GM19351 (cell line): ENCODE measurements around the gene NPHP4.

Experiments
- ATAC-seq: cut with Tn5 transposase; IDR thresholded peaks from one replicate; pipeline ENCODE4 v1.9.1; 2021; ENCODE audit warnings: mild to moderate bottlenecking, moderate library complexity; ENCODE audit not compliant: unreplicated experiment

The NPHP4 gene

DNA sequence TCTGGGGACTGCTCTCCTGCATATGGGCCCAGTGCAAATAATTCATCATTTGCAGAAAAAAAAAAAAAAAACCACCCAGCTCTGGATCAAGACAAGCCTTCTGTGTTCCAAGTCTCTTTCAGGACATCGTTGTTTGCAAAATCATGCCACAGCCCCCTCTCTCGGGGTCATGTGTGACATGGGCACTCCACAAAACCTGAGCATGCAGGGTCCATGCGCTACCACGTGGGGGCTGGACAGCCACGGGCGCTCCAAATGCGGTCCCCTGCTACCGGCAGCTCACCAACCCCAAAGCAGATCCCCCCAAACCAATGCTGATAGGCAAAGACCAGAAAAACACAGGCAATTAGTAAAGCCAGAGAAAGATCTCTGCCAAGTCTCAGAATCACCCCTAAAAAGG, 17.6 kb downstream of the NPHP4 start:
- no peak for ATAC-seq

DNA sequence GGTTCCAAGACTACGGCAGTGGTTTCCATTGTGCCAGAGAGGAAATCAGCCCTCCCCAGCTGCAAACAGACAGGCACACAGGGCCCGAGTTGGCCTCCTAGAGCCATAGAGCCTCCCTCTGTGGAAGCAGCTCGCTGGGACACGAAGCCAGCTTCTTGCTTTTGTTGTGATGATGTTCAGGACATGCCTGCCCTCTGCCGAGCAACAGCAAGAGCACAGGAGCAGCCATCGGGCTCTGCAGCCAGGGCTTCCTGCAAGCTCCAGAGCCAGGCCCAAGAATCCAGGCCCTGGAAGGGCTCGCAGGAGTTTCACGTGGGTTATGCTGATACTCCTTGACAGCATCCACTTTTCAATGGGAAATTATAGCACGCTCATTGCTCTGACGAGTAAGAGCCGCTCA, 18.5 kb downstream of the NPHP4 start:
- ATAC-seq = no peak

DNA sequence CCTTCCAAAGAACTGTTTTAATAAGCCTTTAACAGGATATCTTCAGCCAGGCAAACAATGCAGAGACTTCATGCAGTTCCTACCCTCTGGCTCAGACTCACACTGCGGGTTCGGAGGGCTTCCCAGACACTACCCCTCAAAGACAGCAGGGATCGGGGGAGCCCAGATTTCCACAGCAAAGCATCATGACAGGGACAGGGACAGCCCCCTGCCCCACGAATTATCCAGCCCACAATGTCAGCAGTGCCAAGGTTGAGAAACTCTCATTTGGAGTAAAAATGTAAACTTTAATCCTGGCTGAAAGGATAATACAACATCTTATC, 20.1 kb downstream of the NPHP4 start:
- no peak for ATAC-seq

DNA sequence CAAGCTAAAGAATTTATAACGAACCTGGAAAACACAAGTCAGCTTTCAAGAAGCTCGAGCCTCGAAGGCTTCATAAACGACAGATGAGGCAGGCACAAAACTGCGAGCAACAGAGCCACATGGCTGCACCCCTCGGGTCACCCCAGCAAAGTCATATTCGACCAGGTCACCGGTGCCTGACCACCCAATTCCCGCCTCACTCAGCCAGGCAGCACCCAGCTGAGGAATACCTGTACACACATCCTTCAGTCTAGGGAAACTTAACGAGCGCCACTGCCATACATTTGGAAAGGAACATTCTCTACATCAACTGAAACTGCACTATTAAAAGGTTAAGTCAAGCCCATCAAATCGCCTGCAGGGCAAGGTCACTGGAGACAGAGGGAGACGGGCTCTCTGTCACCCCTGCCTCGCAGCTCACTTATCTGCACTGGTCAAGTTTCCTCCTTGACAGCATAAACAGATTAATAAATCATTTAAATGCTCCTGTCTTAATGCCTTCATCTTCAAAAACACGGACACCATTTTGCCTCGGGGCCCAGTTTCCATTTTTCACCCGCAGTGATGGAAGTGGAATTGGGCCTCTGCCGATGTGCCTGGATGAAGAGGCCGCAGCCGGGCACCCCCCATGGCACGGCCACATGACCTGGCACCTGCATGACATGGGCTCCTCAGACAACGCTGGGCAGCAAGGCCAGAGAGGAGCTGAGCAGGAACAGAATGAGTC, 20.6 kb downstream of the NPHP4 start:
- ATAC-seq = no peak

DNA sequence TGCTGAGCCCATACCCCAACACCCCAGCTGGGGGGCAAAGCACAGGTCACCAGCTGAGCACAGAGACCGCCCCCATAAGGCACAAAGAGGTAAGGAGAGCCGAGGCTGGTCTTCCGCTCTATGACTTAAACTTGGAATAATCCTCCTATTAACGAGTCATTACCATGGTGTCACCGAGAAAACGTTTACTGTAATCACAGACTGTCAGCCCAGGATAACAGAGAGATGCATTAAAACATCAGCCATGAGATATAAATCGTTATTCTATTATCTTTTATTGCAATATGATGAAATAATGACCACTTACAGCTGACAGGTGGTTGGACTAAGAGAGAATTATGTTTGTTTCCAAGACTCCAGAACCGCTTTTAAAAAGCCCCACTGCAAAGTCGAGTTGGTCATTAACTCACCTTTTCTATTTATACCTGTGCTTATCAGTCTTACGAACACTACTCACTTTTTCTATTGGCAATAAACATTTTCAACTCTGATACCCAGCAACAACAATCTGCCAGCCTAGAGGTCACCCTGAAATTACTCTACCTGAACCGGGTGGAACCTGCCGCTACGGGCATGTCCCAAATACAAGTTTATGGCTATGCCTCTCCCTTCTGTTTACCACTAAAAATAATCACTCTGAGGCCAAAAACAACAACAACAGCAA, 21.5 kb downstream of the NPHP4 start:
- no peak for ATAC-seq

DNA sequence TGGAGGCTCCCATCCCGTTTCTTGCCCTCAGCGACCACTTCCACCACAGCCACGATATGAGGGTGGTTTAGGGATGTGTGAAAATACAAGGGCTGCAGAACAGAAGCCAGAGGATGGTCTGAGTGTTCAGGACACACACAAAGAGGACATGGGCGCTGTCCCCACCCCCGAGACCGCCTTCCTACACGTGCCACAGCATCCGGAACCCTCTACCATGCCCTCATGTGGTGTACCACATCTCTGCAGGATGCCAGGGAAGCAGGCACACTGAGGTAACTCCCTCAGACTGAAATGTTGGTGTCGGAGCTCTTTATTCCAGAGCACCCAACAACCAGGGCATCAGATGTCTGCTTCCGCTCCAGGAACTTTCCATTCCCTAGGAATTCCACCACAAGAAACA, 23.1 kb downstream of the NPHP4 start:
- ATAC-seq = no peak

DNA sequence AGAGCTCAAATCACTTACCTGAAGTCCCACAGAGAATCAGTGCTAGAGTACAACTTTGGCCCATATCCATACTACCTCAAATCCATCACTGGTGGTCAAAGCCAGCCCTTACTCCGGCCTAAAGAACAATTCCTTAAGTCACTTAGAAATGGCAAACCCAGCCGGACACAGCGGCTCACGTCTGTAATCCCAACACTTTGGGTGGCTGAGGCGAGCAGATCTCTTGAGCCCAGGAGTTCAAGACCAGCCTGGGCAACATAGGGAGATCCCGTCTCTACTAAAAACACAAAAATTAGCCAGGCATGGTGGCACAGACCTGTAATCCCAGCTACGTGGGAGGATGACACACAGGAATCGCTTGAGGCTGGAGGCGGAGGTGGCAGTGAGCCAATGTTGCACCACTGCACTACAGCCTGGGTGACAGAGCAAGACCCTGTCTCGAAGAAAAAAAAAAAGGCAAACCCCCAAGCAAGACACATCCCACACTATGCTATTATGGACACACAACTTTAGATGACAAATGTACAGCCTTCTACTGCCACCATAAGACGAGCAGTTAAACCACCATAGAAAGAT, 24.0 kb downstream of the NPHP4 start:
- ATAC-seq = no peak

DNA sequence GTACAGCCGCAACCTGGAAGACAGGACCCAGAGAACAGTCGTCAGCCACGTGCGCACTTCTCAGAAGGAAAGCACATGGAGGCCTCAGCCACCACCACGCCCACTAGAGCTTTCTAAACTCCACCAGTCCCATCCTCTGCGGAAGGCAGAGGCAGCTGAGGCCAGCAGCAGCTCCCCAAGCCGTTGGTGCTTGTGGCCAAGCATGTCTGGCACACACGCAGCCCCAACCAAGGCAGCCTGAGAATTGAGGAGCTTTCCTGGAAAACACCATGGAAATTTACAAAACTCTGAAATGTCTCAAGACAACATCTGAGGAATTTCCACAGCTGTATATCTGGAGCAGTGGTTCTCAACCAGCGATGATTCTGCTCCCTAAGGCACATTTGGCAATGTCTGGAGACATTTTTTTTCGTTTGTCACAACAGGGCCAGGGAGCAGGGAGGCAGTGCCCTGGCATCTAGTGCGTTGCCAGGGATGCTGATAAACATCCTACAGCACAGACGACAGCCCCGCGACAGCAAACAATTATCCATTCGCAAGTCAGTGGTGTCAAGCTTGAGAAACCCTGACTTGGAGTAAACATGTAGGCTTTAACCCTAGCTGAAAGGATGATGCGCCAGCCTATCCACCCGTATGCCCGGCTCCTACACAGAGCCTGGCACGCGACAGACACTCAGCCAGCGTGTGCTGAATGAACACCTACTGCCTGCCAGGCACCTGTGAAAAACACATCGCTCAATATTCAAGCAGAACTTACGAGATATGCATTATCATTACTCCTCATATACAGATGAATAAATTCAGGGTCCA, 24.7 kb downstream of the NPHP4 start:
- no peak for ATAC-seq

DNA sequence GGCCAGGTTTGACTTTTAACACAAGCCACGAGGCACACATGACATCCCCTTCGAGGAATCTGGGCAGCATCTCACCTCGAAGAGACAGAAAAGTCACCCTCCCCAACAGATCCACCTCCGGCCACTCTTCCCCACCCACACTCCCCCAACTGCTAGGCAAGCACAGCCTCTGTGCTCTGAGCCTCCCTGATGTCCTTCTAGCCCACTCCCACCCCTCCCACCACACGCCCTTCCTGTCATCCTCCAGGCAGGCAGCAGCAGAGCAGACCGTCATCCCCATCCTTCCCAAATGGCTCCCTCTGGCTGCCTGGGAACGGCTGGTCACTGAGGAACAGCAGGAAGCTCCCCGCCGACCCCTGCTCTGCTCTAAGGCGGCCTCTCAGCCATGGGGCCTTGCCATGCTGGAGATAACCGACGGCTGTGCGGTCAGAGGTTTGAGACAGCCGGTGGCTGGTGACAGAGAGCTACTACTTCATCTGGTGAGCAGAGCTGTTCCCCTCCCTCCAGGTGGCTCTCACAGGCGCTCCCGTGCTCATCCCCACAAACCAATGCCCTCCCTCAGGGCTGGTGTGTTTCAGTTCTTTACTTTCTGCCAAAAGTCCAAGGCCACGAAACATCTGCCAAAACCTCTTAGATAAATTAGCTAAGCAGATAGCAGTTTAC, 25.6 kb downstream of the NPHP4 start:
- ATAC-seq = no peak

DNA sequence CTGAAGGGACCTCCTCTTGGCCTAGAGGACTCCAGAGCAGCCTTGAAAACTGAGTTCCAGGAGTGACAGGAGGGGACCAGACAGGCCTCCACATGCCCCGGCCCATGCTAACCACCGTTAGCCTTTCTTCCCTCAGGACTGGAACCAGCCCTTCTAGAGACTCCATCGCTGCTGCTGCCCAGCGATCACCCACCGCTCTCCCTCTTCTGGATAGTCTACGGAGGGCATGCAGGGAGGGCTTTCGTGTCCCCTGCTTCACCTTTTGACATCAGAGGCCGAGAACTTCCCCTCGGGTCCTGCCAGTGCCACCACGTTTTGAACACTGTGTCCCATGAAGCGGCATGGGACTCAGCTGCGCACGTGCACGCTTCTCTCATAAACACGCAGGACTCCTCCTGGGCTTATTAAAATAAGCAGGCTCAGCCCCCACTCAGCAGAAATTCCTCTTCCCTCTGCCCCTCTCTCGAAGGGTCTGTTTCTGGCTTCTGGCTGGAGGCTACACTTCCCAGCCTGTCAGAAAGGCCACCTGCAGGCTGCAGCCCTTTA, 26.6 kb downstream of the NPHP4 start:
- no peak for ATAC-seq

DNA sequence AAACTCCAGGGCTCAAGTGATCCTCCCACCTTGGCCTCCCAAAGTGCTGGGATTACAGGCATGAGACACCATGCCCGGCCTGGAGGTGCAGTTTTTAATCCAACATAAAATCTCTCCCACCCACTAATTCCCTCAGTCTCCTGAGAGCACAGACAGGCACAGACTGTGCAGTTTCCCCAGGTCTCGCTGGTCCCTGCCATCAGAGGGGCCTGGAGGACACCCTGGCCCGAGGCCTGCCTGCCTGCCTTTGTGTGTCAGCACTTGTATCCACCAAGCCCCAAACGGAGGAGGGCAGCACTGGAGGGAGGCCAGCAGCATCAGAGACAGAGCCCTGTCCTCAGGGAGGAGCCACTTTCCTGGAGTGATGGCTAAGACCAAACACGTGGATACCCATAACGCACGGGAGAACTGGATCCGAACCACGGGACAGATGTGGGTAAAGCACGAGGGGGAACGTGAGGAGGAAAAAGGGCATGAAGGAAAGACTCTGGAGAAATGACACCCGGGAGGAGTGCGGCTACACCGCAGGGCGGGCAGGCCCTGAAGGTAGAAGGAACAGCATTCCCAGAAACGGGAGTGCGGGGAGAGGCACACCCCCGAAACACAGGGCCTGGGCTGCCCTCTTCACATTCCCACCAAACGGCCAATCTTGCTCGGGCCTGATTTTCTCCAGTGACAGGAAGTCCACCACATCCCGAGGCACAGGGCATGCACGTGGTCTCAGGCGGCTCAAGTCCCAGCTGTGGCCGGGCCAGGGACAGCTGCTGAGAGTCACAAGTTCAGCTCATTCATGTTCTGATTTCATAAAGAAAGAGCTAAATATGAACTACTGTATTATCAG, 29.7 kb downstream of the NPHP4 start:
- no peak for ATAC-seq

DNA sequence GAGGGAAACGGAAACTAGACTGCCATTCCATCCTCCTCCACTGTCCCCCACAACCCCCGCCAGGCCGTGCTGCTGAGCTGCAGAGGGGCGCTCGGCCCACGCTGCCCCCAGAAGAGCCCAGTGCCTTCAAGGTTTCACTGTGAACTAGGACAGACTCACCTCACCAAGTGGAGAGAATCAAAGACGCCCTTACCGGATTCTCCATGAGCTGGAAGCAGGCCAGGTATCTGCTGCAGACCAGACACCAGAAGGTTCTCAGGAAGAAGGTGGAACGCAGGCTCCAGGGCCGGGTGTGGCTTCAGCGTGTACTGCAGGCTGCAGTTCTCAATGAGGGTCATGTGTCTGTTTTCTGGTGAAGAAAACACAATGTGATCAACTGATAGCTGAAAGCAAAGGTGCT, 30.6 kb downstream of the NPHP4 start:
- ATAC-seq = no peak

DNA sequence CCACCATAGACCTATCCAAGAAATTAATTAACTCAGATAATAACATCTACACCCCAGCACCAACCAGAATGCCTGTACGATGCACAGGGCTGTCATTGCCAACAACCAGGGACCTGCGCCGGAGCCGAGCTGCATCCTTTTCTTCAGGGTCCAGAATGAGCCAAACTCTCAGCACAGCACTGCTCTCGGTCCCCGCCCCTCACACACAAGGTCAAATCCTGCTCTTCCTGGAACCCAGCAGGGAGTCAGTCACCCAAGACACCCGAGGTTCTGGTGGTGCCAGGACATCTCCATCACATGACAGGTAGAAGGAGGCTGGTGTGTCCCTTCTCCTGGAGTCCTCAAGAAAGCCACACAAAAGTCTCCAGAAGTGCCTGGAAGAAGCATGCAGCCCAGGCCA, 31.9 kb downstream of the NPHP4 start:
- no peak for ATAC-seq

DNA sequence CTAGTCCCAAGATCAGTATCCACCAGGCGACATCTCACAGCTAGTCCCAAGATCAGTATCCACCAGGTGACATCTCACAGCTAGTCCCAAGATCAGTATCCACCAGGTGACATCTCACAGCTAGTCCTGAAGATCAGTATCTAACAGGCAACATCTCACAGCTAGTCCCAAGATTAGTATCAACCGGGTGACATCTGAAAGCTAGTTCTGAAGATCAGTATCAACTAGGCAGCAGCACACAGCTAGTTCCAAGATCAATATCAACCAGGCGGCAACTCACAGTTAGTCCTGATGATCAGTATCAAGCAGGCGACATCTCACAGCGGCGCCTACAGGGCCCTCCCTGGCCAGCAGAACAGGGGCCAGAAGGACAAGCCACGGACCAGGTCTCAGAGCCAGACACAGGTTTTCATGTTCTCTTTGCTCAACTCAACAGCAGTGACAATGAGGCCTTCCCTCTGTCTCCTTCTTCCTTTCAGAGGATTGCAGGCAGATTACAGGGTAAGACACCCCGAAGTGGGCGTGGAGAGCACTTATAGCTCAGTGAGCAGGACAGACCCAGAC, 32.5 kb downstream of the NPHP4 start:
- no peak for ATAC-seq

DNA sequence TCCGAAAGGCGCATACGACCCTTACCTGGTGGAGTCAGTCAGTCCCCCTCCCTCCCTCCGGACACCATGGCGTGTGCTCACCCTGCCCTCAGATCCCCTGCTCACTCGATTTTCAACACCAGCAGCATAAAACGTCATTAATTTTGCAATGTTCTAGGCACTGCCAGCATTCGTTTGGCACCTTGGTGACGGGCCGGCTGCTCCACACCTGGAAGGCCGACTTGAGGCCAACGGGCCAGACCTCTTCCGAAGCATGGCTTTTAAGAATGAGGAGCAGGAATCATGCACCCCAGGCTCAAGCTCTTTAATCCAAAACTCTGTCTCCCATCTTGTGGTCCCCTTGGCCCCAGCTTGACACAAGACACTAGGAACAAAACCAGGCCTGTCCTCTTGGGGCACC, 33.1 kb downstream of the NPHP4 start:
- ATAC-seq = no peak

DNA sequence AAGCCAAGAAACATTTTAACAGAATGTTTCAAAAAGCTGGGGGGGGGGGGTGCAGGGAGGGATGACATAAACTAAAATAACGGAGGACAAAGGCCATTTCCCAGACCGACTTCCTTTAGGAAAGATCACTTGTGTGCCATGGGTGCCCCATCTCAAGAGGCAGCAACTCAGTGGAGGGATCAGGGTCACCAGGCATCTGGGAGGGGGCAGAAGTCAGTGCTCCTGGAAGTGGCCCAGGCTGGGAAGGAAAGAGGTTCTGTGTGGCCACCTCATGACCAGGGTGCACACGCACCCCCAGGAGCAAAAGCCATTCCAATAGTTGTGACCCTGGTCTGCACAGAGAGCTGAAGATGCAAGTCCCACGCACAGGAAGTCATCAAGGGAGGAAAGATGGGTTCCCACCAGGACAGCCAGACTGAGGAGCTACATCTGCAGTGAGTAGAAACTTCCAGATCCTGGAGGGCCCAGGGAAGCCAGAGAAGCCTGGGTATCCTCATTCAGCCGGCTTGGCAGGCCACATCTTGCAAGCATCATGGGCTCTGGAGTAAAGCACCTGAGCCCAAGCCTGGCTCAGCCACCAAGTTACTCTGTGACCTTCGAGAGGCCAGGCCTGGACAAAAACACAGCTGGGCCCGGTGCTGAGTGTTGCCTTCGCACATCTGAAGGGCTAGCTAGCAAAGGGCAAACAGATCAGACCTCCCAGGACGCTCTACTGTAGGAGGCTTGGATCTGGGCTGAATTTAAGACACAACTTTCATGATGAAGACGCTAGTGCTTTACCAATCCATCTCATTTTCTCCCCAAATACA, 36.0 kb downstream of the NPHP4 start:
- no peak for ATAC-seq

DNA sequence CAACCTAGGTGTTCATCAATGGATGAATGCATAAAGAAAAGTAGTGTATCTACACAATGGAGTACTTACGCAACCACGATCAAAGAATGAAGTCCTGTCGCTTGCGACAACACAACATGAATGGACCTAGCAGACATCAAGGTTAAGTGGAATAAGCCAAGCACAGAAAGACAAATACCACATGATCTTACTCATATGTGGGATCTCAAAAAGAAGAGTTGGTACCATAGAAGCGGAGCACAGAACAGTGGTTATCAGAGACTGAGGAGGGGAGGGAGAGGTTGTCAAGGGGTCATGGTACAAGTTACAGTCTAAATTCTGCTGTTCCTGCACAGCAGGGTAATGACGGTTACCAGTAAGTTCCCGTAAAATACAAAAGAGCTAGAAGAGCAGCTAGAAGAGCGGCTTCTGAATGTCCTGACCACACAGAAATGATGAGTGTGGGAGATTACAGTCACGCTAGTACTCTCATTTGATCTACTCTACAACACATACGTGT, 36.7 kb downstream of the NPHP4 start:
- no peak for ATAC-seq

DNA sequence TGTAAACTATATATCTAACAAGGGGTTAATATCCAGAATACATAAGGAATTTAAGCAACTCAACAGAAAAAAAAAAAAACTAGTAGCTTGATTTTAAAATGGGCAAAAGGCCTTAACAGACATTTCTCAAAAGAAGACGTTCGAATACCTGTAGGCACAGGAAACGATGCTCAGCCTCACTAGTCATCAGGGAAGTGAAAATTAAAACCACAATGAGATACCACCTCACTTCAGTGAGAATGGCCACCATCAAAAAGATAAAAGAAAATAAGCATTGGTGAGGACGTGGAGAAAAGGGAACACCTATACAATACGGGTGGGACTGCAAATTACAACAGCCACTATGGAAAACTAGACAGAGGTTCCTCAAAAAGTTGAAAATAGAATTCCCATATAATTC, 37.3 kb downstream of the NPHP4 start:
- peak; percentile 57 for ATAC-seq

DNA sequence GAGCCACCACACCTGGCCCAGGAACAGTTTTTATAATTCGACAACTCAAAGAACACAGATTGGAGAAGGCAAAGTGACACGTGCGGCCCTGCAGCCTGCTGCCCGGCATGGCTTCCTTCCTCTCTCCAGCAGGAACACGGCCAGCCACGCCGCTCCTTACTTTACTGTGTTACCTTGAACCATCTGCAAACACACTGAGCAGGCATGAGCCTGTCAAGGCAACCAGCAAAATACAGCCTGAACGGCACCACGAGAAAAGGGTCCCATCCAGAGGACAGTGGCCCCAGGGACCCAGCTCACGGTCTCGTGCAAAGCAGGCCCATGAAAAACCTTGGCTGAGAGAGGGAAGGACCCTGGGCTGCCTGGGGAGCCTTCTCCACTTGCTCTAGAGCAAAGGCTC, 38.8 kb downstream of the NPHP4 start:
- ATAC-seq = no peak
